Fibroblast of lung (primary cell): ENCODE measurements around the gene GABRG2.

Experiments
- CTCF ChIP-seq, 2 donors: IDR thresholded peaks in 1 of 2; conservative IDR thresholded peaks in 1 of 2; 1 replicate in 1 of 2; 2 replicates in 1 of 2; pipeline ENCODE4 v1.5.1; 2011 to 2012; ENCODE audit warnings: low read length in 2 of 2, control low read depth in 1 of 2, inconsistent platforms in 1 of 2, low read depth in 1 of 2, mild to moderate bottlenecking in 1 of 2
- EZH2 ChIP-seq: IDR thresholded peaks from 2 replicates; pipeline ENCODE4 v1.5.1; 2012; ENCODE audit warnings: low read length, control low read depth, mild to moderate bottlenecking; ENCODE audit errors: missing control alignments

DNA sequence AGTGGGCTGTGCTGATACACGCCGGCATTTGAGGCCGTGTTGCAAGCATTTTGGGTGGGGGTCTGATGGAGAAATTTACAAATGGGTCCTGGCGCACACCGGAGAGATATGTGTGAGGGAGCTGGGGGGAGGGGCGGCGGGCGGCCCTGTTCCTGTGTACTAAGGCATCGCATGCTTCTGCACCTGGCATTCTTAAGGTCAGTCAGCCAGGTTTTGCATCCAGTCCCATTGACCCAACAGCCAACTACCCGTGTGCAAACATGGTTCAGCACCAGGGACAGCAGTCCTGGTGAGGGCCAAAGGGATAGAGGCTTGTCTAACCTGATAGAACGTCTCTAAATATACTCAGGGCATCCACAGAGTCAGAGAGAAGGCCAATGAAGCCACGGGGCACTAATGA lies 839 bp downstream of the GABRG2 start:
- no peak for TF ChIP-seq EZH2
- TF ChIP-seq CTCF (conservative IDR thresholded peaks at IDR 0.05 in 1 of 2, IDR thresholded peaks at IDR 0.05 in 1 of 2; ENCODE audit: low read depth in 1 of 2, low read length in 2 of 2) = no peak
